NCI-H1417 treated with DMSO at 0.1 percent for 48 hours (cell line): ENCODE results near the gene RBM33.

Experiments used
- DNase-seq: peaks from one replicate; lab custom pipeline; 2025; lab: John Stamatoyannopoulos, UW

The RBM33 gene

GRCh38 chr7:155770241-155770640 lies 125.8 kb downstream of the RBM33 start:
- no peak for DNase-seq

GRCh38 chr7:155773531-155773930 lies 129.1 kb downstream of the RBM33 start:
- DNase-seq = no peak

GRCh38 chr7:155774947-155775346 lies 130.5 kb downstream of the RBM33 start:
- DNase-seq = no peak

GRCh38 chr7:155775691-155776090 lies 131.2 kb downstream of the RBM33 start:
- DNase-seq = no peak

GRCh38 chr7:155776606-155777005 lies 132.1 kb downstream of the RBM33 start:
- DNase-seq = no peak

- no peak for DNase-seq
Observed at GRCh38 chr7:155778349-155778748, 133.9 kb downstream of the RBM33 start.

GRCh38 chr7:155780884-155781283 lies 136.4 kb downstream of the RBM33 start:
- no peak for DNase-seq

- no peak for DNase-seq
Observed at GRCh38 chr7:155781433-155781832, 137.0 kb downstream of the RBM33 start.

- DNase-seq = no peak
Observed at GRCh38 chr7:155782466-155782865, 138.0 kb downstream of the RBM33 start.

GRCh38 chr7:155785536-155785935 lies 141.1 kb downstream of the RBM33 start:
- no peak for DNase-seq

- no peak for DNase-seq
Observed at GRCh38 chr7:155786491-155786890, 142.0 kb downstream of the RBM33 start.

- DNase-seq = no peak
Observed at GRCh38 chr7:155787171-155787851, 142.8 kb downstream of the RBM33 start.

GRCh38 chr7:155788616-155789000 lies 144.1 kb downstream of the RBM33 start:
- no peak for DNase-seq

GRCh38 chr7:155789001-155789725 lies 144.7 kb downstream of the RBM33 start:
- no peak for DNase-seq

- no peak for DNase-seq
Observed at GRCh38 chr7:155790666-155791065, 146.2 kb downstream of the RBM33 start.

- no peak for DNase-seq
Observed at GRCh38 chr7:155791214-155791737, 146.8 kb downstream of the RBM33 start.

GRCh38 chr7:155791836-155792235 lies 147.4 kb downstream of the RBM33 start:
- DNase-seq = no peak

- no peak for DNase-seq
Observed at GRCh38 chr7:155792315-155792960, 148.0 kb downstream of the RBM33 start.

GRCh38 chr7:155792999-155793560 lies 148.6 kb downstream of the RBM33 start:
- DNase-seq = no peak

- no peak for DNase-seq
Observed at GRCh38 chr7:155793720-155794119, 149.3 kb downstream of the RBM33 start.

GRCh38 chr7:155794196-155794595 lies 149.7 kb downstream of the RBM33 start:
- DNase-seq = no peak

GRCh38 chr7:155795401-155795800 lies 150.9 kb downstream of the RBM33 start:
- DNase-seq = no peak

- no peak for DNase-seq
Observed at GRCh38 chr7:155795951-155796350, 151.5 kb downstream of the RBM33 start.
